SIG-M5 treated with dmso at 0.1 percent for 504 hours (cell line): Measurements from ENCODE around the gene PPP2R5B.

Source experiments
- DNase-seq: peaks from one replicate; lab custom pipeline; 2025; ENCODE audit not compliant: unreplicated experiment; lab: John Stamatoyannopoulos, UW

PPP2R5B gene

DNA sequence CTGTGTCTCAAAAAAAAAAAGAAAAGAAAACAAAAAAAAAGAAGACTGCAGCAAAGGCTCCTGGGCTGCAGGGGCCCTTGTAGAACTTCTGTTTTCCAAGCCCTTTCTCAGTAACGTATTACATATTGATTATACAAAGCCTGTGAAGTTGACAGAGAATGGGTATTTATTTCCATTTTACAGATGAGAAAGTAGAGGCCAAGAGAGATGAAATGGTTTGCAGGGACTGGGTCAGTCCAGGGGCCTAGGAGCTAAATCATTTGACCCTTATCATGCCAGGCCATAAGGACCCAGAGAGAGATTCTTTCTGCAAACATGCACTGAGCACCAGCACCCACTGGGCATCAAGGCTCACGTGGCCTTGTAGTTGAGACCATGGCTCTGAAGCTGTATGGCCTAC, 4.5 kb downstream of the PPP2R5B start:
- no peak for DNase-seq

DNA sequence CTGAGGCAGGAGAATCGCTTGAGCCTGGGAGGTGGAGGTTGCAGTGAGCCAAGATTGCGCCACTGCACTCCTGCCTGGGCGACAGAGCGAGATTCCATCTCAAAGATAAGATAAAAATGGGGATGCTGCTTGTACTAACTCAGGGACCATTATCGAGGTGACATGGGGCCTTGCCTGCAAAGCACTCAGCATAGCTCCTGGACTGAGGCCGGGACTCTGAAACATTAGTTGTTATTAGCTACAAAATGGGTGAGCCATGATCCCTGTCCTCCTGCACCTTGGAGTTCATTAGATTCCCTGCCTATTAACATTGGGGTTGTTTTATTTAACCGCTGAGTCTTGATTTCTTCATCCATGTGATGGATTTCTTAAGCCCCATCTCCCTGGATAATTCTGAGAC, 5.1 kb downstream of the PPP2R5B start:
- no peak for DNase-seq

DNA sequence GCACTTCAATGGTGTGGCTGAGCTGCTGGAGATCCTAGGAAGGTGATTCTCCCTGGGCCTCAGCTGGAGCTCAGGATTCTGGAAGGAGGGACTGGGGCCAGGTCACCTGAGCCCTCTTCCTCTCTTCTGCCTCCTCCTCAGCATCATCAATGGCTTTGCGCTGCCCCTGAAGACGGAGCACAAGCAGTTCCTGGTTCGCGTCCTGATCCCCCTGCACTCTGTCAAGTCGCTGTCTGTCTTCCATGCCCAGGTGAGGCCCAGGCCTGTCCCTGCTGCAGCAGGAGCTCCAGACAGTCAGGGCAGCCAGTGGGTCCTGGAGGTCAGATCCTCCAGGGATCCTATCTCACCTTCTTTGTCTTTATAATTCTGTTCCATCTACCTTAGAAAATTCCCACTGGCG, 5.9 kb downstream of the PPP2R5B start:
- DNase-seq, result no peak

DNA sequence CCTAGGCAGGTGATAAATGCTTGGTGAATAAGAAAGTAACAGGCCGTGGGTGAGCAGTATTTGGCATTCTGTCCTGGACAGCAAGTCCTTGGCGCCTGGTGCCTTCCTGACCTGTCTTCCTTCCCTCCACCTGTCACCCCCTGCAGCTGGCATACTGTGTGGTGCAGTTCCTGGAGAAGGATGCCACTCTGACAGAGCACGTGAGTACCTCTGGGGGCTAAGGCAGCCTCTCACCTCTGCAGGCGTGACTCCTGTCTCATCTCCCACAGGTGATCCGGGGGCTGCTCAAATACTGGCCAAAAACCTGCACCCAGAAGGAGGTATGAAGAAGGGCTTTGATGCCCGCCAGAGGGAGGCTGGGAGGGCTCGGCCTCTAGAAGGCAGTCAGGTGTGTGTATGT, 6.8 kb downstream of the PPP2R5B start:
- no peak for DNase-seq

DNA sequence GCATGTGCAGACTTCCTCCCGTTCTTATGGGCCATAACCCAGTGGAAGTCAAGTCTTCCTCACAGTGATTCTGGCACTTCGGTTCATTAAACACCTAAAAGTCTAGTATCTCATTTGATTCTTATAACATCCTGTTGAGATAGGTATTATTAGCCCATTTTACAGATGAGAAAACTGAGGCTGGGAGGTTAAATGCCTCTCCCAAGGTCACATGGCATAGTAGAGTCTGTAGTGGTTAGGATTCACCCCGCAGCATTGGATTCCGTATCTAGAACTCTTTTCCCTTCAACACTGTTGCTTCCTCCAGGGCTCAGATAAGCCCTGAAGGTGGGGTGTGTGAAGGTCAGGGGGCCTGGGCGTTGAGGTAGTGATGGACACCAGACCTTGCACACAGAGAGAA, 7.8 kb downstream of the PPP2R5B start:
- no peak for DNase-seq

DNA sequence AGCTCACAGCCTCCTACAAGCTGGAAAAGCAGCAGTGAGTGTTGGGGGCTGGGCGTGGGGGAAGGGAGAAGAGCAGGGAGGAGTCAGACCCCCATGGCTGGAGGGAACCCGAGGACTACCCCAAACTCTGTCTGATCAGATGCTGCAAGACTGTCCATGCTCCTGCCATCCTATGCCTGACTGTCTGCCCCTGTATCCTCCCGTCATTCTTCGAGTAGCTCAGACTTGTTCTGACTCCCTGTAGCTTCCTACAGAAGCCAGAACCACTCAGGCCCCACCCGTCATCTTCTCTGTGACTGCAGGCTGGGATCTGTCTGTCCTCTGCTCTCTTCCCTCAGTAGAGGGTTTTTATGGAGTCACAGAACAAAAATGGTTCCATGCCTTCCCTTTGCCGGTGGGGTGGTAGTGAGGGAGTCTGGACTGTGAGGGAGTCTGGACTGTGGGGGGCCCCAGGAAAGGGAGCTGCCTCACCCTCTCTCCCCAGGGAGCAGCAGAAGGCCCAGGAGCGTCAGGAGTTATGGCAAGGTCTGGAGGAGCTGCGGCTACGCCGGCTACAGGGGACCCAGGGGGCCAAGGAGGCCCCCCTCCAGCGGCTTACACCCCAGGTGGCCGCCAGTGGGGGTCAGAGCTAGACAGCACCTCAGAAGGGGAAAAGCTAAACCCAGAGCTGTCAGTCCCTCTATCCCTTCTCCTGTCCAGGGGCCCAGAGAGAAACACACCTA, 8.9 kb downstream of the PPP2R5B start:
- no peak for DNase-seq

DNA sequence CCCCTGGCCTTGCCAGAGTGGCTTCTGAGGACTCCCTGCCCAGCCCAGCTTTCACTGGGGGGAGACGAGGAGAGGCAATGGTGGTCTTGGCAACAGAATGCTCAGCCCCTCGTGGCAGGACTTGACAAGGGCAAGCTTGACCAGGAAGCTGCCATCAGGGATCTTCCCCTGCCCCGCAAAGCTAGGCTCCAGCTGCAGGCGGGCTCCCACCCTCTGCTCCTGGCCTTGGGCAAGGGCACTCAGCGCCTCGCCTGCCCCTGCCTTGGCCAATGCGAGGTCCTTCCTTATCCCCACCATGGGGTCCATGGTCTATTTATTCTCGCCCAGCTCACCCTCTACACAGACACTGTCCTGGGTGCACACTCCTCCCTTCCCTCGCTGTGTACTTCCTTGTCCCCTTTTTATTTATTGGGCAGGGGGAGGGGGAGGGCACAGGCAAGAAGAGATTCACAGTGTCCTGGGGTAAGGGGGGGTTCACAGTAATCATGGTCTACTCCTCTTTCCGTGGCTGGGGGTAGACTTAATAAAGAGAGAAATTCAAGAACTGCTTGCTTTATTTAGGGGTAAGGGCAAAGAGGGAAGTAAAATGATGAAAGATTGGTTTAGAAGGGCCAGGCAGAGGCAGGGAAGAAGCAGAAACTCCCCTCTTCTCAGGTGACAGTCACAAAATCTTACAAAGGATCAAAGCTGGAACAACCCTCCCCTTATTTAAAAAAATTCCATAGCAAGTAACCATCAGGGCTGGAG, 9.6 kb downstream of the PPP2R5B start:
- DNase-seq, result no peak

DNA sequence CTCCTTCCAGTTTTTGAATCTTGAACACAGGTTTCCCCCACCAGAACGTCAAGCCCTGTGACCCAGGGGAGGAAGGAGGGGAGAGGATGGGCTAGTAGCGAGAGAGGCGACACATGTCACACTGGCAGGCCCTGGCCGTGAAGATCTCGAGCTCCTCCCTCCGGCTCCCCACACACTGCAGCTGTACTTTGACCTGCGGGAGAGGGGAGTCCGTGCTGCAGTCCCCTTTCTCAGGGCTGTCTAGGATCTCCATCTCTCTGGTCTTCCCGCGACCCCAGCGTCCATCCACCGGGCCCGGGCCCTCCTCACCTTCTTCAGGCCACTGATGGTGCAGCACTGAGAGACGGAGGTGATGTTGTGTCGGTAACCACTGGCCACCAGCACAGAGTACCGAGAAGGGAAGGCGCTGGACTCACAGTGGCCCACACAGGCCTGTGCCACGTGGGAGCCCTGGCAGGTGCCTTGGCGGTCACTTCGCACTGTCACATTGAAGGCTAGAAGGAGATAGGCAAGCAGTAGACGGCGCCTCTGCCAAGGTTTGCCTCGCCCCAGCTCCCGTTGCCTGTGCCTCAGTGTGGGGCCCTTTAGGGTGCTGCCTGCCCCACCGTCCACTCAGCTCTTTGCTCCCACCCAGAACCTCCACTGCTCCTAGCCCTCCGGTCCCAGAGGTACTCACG, 10.3 kb downstream of the PPP2R5B start:
- no peak for DNase-seq

DNA sequence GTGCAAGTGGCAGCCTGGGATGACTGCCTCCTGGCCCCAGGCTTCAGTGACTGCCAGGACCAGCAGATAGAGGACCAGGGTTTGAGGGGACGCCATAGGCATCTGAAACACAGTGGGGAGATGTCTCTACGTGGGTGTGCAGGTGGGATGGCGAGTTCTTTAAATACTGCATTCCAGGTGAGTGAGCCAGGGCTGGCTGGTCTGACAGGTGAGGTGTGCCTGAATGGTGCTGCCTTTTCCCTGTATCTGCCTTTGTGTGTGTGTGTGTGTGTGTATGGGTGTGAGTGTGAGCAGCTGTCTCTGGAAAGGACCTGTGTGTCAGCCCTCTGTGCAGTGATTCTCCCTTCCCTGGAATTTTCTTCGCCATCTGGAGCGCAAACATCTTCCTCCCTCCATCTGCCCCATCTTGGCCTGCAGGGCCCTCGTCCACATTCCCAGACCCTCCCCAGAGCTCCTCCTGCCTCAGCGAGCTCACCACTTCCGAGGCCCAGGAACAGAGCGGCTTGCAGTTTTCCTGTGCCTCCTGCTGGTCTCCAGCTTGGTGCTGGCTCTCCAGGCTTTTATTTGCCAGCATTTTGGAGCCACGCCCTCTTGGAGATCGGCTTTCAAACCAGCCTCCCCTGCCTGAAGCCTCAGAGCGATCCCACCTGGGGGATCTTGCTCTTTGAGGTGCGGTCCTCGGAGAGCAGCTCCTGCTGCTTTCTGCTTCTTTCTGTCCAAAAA, 11.0 kb downstream of the PPP2R5B start, which contains the start of gene GPHA2:
TSS of gene GPHA2 (minus strand) at position 535 of the 723 bp plus-strand sequence. CDS start at position 102, 433 bp downstream.
- DNase-seq, result no peak

DNA sequence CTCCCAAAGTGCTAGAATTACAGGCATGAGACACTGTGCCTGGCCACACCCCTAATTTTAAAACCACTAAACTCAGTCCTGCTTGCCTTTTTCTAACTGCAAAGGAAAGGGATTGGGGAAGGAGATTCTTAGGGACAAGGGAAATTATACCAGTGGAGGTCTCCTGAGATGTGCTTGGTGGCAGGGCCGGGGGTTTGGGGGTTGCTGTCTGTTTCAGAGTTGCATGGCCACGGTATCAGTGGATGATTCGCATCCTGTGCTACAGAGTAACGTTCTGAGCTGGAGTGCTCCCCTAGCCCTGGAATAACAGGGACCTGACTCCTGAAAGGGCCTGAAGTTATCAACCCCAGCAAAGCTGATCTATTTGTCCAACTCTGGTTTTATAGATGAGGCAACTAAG, 12.1 kb downstream of the PPP2R5B start:
- no peak for DNase-seq

DNA sequence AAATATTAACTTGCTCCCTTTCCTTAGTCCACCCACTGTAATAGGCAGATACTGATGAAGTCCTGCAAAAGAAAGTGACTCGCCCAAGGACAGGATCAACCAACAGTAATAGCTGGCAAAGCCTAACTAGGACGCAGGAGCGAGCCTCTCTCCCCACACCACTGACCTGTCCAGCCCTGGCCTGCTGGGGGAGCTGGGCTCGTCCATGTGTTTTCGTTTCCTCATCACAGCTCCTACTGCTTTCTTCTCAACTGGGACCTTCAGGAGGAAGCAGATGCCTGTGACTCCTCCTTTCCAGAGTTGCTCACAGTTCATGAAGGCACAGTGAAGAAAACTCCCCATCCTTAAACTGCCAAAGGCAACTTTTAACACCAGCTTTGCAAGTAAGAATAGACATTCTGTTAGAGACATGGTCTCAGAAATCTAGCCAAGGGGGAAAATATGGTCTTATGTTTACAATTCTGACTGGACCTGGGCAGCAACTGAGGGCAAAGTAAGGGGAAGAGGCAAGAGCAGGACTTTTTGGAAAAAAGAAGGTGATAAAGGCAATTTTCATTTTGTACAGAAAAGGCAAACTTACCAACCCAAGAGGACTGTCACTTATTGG, 22.8 kb downstream of the PPP2R5B start:
- DNase-seq, result no peak

DNA sequence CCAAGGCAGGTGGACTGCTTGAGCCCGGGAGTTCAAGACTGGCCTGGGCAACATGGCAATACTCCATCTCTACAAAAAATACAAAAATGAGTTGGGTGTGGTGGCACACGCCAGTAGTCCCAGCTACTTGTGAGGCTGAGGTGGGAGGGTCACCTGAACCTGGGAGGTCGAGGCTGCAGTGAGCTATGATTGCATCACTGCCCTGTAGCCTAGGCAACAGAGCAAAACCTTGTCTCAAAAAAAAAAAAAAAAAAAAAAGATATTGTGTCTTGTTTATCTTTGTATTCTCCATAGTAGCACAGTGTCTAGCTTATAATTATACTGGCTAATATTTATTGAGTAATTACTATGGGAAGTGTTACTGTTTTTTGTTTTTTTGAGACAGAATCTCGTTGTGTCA, 27.0 kb downstream of the PPP2R5B start:
- no peak for DNase-seq

DNA sequence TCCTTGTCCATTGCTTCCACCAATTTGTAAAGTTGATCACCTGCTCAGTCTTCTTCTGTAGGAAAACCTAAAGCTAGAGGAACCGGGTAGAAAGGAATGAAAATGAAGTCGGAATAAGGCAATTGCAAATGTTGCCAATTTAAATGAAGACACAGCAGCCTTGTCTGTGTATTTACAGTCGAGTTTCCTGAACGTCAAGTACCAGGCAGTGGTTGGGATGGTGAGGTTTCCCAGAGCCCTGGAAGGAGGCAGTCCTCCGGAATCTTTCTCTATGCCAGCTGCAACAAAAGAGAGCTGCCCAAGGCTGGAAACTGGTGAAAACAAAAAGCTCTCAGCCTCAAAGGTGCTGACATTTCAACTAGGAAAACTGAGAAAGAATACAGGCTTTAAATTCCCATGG, 29.7 kb downstream of the PPP2R5B start:
- no peak for DNase-seq

DNA sequence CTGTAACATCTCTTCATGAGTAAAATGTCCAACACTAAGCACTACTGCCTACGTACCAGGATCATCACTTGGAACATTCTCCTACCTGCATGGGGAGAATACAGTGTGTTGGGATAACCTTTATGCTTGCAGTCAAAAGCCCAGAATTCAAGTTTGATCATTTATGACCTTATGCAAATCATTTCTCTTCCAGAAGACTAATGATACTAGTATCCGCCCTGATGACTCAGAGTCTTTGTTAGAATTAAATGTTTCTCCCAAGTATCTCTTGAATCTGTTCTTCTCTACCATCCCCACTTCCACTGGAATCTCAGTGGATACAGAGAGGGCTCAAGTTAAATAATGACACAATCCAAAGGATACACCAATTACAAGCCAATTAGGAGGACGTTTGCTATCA, 35.0 kb downstream of the PPP2R5B start:
- DNase-seq, result no peak

DNA sequence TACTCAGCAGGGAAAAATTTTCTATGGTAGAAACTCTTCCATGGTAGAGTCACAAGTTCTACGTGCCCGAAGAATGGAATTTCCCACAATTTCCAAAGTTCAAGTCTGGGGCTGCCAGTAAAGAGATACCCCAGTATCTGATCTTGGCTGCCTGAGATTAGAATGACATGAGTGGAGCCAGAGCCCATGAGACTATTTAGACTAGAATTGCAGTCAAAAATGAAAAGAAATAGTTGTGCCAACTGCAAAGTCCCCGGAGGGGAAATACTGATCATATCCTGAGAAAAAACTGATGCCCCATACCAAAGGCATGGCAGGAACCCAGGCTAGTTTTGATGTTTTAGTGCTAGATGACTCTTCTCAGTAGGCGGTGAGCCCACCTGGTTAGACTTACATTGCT, 36.2 kb downstream of the PPP2R5B start:
- DNase-seq, result no peak

DNA sequence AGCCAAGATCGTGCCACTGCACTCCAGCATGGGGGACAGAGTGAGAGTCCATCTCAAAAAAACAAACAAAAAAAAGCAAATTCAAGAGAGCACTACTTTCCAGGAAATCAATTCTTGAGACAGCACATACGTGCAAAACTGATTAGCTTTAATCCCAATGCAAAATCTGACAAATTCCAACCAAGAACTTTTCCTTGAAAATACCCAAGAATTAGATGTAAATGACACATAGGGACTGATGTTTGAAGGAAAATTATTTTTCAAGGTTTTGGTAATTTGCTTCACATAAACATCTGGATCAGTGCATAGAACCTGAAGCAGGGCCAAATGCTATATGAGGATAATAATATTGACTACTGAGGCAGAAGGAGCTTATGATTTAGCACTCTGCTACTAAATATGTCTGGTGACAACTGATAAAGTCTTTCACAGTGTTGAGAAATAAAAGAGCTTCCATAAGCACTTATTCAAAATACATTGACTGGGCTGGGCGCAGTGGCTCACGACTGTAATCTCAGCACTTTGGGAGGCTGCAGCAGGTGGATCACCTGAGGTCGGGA, 38.7 kb downstream of the PPP2R5B start:
- DNase-seq, result no peak

DNA sequence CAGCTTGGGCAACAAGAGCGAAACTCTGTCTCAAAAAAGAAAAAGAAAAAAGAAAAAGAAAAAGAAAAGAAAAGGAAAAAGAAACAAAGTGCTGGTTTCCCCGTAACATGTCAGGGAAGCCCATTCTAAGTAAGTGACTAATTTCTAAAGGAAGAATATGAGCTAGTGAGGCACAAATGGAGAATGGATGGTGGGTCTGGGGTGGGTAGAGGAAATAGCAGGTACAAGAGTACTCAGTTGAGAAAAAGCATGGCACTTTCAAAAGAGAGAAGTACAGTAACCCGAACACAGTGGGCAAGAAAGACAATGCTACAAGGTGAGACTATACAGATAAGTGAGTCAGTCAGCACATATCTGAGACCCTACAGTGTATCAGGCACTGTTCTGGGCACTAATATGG, 42.9 kb downstream of the PPP2R5B start:
- no peak for DNase-seq

DNA sequence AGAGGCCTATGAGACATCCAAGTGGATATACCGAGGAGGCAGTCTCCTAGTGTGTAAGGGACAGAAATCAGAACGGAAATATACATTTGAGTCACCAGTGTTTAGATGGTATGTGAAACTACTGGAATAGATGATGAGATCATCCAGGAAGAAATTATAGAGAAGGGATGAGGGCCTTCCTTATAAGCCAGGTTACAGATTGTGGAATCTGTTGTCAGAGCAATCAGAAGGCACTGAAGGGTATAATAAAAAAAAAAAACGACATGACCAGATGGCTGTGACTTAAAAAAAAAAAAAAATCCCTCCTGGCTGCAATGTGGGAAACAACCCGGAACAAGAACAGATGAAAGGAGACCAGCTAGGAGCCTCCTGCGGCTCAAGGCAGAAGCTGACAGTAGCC, 44.7 kb downstream of the PPP2R5B start:
- DNase-seq, result no peak

DNA sequence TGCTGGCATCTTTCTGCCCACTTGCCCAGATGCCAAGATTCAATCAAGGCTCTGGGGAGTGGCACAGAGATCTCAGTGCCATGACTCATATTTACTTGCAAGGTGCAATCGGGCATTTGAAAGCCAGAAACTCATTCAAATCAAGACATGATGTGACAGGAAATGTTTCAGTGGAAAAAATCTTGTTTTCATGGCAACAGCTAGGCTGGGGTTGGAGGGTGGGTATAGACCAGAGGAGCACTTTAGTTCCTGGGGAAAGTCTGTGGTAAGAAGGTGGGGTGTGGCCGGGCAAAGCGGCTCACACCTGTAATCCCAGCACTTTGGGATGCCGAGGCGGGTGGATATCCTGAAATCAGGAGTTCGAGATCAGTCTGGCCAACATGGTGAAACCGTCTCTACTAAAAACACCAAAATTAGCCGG, 46.3 kb downstream of the PPP2R5B start:
- DNase-seq, result no peak

DNA sequence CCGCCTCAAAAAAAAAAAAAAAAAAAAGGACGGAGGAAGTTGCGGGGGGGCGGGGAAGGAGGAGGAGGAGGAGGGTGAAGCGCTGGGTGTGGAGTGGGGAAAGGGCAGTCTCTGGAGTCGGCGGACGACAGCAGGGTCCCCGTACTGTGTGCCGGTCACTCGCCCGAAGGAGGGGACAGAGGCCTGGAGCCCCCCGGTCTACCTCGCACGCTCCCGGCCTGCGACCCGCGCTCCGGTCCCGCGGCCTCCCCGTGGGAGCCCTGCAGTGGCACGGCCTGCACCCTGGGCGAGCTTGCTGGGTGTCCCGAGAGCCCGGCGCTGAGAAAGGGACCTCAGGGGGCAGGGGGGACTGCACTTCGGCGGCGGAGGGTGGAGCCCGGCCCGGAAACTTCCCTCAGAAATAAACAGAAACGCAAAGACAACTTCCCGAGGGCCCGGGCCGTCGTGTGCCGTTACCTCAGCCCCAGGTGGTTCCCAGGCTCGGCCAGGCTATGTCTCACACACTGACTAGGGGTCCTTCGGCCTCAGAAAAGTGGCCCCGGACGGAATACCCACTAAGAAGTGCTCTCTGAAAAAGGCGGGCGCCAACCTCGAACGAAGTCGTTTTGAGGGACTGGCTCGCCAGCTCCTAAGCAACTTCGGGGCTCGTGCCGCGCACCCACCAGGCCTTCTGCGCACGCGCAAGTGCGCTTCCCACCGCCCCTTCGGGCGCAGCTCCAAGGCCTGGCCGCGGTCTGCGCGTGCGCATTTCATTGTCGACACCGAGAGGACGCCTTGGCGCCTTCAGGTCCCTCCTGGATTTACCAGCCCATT, 47.1 kb downstream of the PPP2R5B start, which contains the start of gene MAJIN:
TSS of gene MAJIN (minus strand) at position 688 of the 813 bp plus-strand sequence. CDS start 12,703 bp downstream, outside the sequence.
- no peak for DNase-seq
